GM21576 (cell line): ENCODE measurements around the gene FOXC1.

Experiments used
- ATAC-seq: cut with Tn5 transposase; IDR thresholded peaks from one replicate; pipeline ENCODE4 v1.9.1; 2021; ENCODE audit warnings: mild to moderate bottlenecking, moderate library complexity; ENCODE audit not compliant: unreplicated experiment

The FOXC1 gene

DNA sequence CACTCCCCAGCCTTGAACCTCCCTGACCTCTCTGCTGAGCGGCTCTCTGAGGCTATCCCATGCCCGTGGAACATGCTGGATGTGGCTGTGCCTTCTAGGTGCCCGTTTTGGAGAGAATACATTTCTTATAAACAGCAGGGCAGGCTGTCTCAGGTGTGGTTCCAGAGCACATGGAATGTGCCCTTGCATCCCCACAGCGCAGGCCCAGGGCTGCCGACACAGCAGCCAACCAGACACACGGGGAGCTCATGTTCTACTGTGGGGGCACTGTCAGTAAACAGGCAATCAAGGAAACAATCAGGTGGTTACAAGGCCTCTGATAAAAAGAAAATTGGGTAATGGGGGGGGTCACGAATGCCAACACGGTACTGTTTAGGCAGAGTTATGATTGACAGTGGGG lies 30.8 kb downstream of the FOXC1 start:
- no peak for ATAC-seq

DNA sequence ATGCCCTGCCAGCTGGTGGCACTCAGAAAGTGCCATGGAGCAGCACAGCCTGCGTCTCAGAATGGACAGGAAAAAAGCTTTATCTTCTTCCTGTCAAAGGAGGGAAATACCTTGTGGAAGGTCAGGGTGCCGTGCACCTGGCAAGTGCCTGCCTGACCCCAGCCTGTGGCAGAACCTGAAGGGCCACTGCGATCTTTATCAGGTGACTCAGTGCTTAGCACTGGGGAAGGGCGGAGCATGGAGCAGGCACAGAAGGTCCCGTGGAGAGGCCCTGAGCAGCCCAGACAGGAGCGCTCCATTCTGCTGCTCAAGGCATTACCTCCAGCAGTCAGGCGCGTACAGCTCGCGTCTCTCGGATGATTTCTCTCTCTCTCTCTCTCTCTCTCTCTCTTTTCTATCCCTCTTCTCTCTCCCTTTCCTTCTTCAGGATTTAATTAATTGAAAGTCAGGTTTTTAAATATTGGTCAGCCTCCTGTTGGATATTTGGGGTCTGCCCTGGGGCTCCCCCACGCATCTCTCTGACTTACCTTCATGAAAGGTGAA lies 31.7 kb downstream of the FOXC1 start:
- no peak for ATAC-seq

GRCh38 chr6:1643111-1643510 lies 33.4 kb downstream of the FOXC1 start:
- no peak for ATAC-seq

- no peak for ATAC-seq
Measured at GRCh38 chr6:1643830-1644445, 34.2 kb downstream of the FOXC1 start.

DNA sequence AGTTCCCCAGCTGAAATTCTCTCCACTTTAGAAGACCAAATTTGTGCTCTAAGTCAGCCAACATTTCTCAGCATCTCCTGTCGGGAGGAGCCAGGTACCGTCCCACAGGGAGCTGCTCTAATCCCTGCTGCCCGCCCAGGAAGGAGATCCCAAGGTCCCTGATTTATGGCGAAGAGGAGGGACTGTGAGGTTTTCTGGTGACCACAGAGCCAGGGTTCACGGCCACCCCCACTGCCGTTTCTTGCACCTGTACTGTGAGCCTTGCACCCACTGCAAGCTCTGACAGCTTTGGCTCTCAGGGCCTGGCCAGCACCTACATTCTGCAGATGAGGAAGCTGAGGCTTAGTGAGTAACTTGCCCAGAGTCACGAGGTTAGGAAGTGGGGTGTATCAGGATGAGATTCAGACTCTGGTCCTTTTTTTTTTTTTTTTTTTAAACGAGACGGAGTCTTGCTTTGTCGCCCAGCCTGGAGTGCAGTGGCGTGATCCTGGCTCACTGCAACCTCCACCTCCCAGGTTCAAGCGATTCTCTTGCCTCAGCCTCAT lies 34.9 kb downstream of the FOXC1 start:
- no peak for ATAC-seq

DNA sequence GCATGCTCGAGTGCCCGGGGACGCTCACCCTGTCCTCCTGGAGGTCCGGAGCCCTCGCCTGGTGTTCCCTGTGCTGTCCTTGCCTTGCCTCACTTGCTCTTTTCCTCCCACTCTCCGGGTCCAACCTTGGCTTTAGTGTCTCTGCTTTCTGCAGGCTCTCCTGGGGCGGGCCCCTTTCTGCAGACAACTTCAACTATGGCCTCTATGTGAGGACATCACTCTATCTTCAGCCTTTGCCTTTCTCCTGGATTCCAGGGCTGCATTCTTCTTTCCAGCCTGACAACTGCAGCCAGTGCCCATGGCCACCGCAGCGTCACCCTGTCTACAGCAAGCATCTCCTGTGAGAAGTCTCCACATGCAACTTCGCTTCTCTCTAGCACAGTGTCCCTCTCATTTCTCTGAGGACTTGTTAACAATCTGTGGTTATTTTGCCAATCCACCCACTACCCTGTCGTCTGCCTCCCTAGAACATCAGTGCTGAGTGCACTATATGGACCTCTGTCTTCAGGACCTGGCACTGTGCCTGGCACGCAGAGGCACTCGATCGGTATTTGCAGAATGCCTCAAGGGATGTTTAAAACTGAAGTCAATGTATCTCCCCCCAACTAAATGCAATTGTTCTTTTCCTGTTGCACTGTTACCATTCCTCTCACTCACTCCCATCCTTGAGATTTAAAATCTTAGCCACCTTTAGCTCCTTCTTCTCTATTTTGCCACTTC lies 35.9 kb downstream of the FOXC1 start:
- no peak for ATAC-seq

DNA sequence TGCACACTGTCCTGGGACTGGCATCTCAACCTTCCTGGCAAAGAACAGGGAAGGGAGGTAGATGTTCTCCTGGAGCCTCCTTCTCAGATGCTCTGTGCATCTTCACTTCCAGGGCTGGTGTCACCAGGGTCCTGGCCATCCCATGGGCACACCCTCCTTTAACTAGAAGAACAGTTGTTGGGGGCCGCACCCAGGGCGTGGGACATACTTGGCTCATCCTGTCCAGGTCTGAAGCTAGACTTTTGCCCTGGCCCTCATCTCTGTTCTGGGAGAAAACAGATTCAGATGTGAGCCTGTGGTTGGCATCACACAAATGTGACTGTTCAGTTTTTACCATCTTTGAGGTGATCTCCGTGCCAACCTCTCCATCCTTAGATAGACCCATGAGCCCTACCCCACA lies 41.6 kb downstream of the FOXC1 start:
- ATAC-seq: no peak

GRCh38 chr6:1652842-1653241 lies 43.1 kb downstream of the FOXC1 start:
- no peak for ATAC-seq

- ATAC-seq: no peak
Measured at GRCh38 chr6:1654054-1654453, 44.3 kb downstream of the FOXC1 start.

DNA sequence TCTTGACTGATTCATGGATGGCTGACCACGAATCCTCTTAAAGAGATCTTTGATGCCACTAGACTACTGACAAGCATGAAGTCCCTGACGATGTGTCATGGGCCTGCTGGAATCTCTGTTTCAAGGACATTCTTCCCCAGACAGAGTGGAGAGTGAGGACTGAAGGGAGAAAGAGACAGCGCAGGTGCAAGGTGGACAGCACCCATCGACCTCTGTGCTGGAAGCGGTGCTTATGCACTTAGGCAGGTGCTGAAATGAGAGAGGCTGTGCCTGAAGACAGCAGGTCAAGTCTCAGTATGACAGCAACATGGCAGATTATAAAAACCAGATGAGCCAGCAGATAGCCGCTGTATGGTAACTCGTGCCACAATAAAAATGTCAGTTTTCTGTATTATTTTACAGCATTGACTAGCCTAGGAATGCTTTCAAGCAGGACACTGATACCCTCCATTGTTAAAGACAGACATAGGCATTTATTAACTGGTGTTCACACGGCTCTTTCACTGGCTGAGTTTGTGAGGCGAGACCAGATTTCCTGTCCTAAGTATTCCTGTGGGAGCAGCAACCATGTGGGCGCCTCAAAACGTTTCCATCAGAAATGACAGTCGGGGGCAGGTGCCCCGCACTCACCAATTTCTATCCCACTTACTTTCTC lies 47.5 kb downstream of the FOXC1 start:
- ATAC-seq: no peak

DNA sequence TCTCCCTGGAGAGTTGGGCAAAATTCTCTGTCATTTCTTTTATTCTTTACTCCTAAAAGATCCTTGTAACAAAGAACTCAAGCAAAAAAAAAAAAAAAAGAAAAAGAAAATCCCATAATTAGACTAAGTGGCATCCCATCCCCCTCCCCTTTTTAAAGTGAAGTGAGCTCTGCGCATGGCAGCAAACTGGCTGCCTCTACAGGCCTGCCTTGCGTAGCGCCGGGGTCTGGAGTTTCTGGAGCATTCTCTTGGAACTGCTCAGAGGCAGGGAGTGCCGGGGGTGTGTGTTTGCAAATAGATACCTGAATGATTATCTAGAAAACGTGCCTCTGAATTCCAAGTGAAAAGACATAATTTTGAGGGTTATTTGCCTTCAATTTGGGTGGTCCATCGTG lies 48.1 kb downstream of the FOXC1 start:
- no peak for ATAC-seq

DNA sequence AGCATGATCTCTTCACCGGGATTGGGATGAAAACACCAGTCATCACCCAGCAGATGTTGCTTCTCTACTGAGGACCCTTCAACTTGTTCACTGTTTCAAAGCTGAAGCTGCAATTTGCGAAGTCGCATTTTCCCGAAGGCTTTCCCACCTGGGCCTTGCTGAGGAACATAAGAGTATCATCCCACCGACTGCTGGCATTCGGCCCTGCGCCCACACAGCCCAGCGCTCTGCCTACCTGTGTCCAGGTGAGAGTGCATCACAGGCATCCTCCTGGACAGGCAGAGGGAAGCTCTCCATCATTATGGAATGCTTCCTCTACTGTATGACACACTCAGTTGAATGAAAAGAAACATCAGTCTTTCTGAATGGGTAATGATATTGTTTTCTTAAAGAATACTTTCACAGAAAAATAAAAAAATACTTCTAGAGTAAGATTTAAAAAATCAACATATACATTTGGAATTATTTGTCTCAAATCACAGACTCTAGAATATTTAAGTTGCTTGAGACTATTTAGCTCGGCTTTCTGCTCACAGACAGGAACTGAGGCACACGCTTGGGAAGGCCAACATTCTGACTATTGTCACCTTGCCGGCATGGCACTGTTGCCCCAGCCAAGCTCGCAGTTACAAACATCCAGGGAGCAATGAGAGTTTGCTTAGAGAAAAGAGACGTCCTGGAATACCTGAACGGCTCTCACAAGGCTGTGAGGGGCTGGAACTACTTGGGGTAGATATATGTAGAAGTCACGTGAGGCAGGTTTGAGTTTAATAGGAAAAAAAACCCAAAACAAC lies 48.7 kb downstream of the FOXC1 start:
- no peak for ATAC-seq

DNA sequence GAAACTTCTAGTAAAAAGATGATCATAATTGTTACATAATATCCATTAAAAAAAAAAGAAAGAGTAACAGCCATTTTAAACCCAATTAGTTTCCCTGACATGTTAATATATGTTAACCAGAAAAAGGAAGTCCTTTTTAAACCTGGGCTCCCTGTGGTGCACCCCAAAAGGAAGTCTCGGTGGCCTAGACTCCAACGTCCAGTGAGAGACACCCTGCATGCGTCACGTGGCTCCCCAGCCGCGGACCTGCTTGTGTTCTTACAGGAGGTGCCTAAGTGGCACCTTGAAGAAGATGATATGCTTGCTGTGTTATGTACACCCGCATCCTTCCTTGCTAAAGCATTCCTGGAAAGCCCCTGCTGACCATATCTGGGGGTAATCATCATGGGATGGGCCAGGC lies 50.1 kb downstream of the FOXC1 start:
- ATAC-seq: no peak

DNA sequence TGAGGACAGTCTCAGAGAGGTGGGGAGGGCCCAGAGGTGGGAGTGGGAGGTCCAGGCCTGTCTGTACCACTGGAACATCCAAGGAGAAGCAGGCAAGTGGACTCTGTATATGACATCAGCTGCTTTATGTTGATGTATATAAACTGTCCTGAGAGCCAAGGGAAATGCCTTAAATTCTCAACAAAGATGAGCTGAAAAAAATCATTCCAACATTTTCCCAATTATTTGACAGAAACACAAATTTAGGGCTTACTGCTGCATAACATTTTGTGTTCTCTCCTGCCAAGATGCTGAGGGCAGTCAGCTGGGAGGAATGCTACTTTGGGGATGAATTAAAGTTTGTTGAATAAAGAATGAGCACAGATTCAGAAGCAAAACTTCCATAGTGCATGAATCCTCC lies 52.8 kb downstream of the FOXC1 start:
- no peak for ATAC-seq
